CD4-positive, alpha-beta T cell (primary cell): ENCODE data around the gene ENOX1. TPM values are rescaled to one million over a fixed set of nuclear protein-coding genes. Genes with fewer than 3 reads are reported as not detected.

Experiments
- ATAC-seq: fragments of 200-7000 bp; cut with Tn5 transposase; one replicate; pipeline ENCODE4 v1.10.0; 2022; ENCODE audit warnings: mild to moderate bottlenecking; ENCODE audit not compliant: poor library complexity
- CTCF ChIA-PET: fragments of 350-600 bp; sonication (Branson Sonifier 250); formaldehyde crosslinking; loops from one replicate; lab custom pipeline; 2021; ENCODE audit warnings: antibody characterized with exemption, inconsistent platforms; lab: Charles Lee
- POLR2A ChIA-PET: fragments of 350-600 bp; sonication (Branson Sonifier 250); formaldehyde crosslinking; loops from one replicate; lab custom pipeline; 2021; ENCODE audit warnings: antibody characterized with exemption, inconsistent platforms; lab: Charles Lee
- DNase-seq, 14 experiments: peaks; one replicate each; pipeline ENCODE4 v3.0.0-alpha.2; 2013 to 2020; ENCODE audit warnings: mixed read lengths in 2 of 14
- H3K27ac ChIP-seq, 2 donors: one replicate each; pipeline versions ENCODE4 v1.5.1 to v1.7.0; 2013; ENCODE audit warnings: low read length in 2 of 2, low read depth in 1 of 2, mild to moderate bottlenecking in 1 of 2
- H3K27me3 ChIP-seq, 2 experiments: 1 replicate in 1 of 2; 2 replicates in 1 of 2; pipeline versions ENCODE4 v1.6.1 to v1.7.0; 2013; ENCODE audit warnings: low read length in 2 of 2, control low read depth in 1 of 2, mild to moderate bottlenecking in 1 of 2, moderate library complexity in 1 of 2; ENCODE audit not compliant: insufficient read depth in 2 of 2, control insufficient read depth in 1 of 2
- H3K36me3 ChIP-seq: one replicate; pipeline ENCODE4 v1.6.1; 2013; ENCODE audit warnings: low read length, control low read depth; ENCODE audit not compliant: insufficient read depth
- H3K4me1 ChIP-seq: one replicate; pipeline ENCODE4 v1.6.1; 2013; ENCODE audit warnings: low read length, control low read depth; ENCODE audit not compliant: insufficient read depth
- H3K4me3 ChIP-seq: one replicate; pipeline ENCODE4 v1.5.1; 2013; ENCODE audit warnings: mild to moderate bottlenecking, low read length, moderate library complexity
- H3K9me3 ChIP-seq, 2 experiments: 1 replicate in 1 of 2; 2 replicates in 1 of 2; pipeline versions ENCODE4 v1.6.1 to v1.7.0; 2013; ENCODE audit warnings: low read length in 2 of 2, mild to moderate bottlenecking in 2 of 2, control low read depth in 1 of 2, moderate library complexity in 1 of 2; ENCODE audit not compliant: control insufficient read depth in 1 of 2, insufficient read depth in 1 of 2
- H3K27ac Mint-ChIP-seq: one replicate; pipeline ENCODE4 v1.8.0; 2020; ENCODE audit warnings: mixed read lengths
- H3K27me3 Mint-ChIP-seq: one replicate; pipeline ENCODE4 v1.8.0; 2021; ENCODE audit warnings: mixed read lengths
- H3K36me3 Mint-ChIP-seq: one replicate; pipeline ENCODE4 v1.8.0; 2021; ENCODE audit warnings: low read depth, mixed read lengths
- H3K4me1 Mint-ChIP-seq: one replicate; pipeline ENCODE4 v1.8.0; 2021; ENCODE audit warnings: low read depth, mixed read lengths
- H3K4me3 Mint-ChIP-seq: one replicate; pipeline ENCODE4 v1.8.0; 2020; ENCODE audit warnings: mild to moderate bottlenecking, mixed read lengths
- H3K9me3 Mint-ChIP-seq: one replicate; pipeline ENCODE4 v1.8.0; 2020; ENCODE audit warnings: mixed read lengths
- CTCF ChIP-seq: fragments of 200-600 bp; IDR thresholded peaks from one replicate; pipeline ENCODE4 v1.8.0; 2022; ENCODE audit warnings: antibody characterized with exemption, mild to moderate bottlenecking
- intact Hi-C, 2 experiments: fragments of 100-400 bp; cut with DNase I in 1 of 2; cut with micrococcal nuclease in 1 of 2; formaldehyde crosslinking; loops; one replicate each; pipeline versions ENCODE4 v1.15.1 to v1.9.0; 2023 to 2025; cut with DNase I, micrococcal nuclease
- total RNA-seq, 174 experiments: library from RNA in 2 of 174; stranded (reverse) in 2 of 174; gene quantifications; one replicate each; pipeline ENCODE4 v1.2.3 and lab custom pipeline; 2021 to 2026

The ENOX1 gene
- total RNA-seq, 2 experiments from 2014 or later = not detected

- no peaks in the 10 kb centered on the region for H3K36me3 Mint-ChIP-seq
- POLR2A ChIA-PET = no interaction called here
- CTCF ChIA-PET = no interaction called here
Observed at GRCh38 chr13:43335764-43336163, 451.0 kb downstream of the ENOX1 start.

GRCh38 chr13:43333176-43333575 lies 453.6 kb downstream of the ENOX1 start:
- no peak overlapping the region for H3K27ac Mint-ChIP-seq
- Histone ChIP-seq H3K9me3 (no peaks in the 10 kb centered on the region), H3K4me1 (no peaks in the 10 kb centered on the region), H3K27ac (no peak overlapping the region), H3K27me3 (no peaks in the 10 kb centered on the region), H3K36me3 (no peaks in the 10 kb centered on the region), H3K4me3 (no peak overlapping the region)
- DNase-seq = no peak
- no peaks in the 10 kb centered on the region for H3K4me1 Mint-ChIP-seq
- ATAC-seq = no peak
- H3K9me3 Mint-ChIP-seq = no peaks in the 10 kb centered on the region
- CTCF ChIA-PET = no interaction called here
- intact Hi-C loops = no loop called here
- POLR2A ChIA-PET = no interaction called here
- no peak for TF ChIP-seq CTCF
- H3K36me3 Mint-ChIP-seq = no peaks in the 10 kb centered on the region
- no peak overlapping the region for H3K4me3 Mint-ChIP-seq
- H3K27me3 Mint-ChIP-seq = peaks cover 5% of the 10 kb centered on the region

More at GRCh38 chr13:43335764-43336163, 451.0 kb downstream of the ENOX1 start:
- Mint-ChIP-seq H3K27me3 (peaks cover 13% of the 10 kb centered on the region), H3K9me3 (no peaks in the 10 kb centered on the region), H3K4me3 (no peak overlapping the region), H3K4me1 (no peaks in the 10 kb centered on the region), H3K27ac (no peak overlapping the region)
- ATAC-seq = no peak
- Histone ChIP-seq H3K9me3 (no peaks in the 10 kb centered on the region), H3K27me3 (no peaks in the 10 kb centered on the region), H3K36me3 (no peaks in the 10 kb centered on the region), H3K4me3 (no peak overlapping the region), H3K27ac (no peak overlapping the region), H3K4me1 (no peaks in the 10 kb centered on the region)
- intact Hi-C loops = no loop called here
- no peak for DNase-seq
- no peak for TF ChIP-seq CTCF

- no peaks in the 10 kb centered on the region for H3K36me3 ChIP-seq
- Mint-ChIP-seq H3K36me3 (no peaks in the 10 kb centered on the region), H3K4me3 (no peak overlapping the region), H3K27ac (no peak overlapping the region), H3K4me1 (no peaks in the 10 kb centered on the region), H3K27me3 (peaks cover 5% of the 10 kb centered on the region), H3K9me3 (no peaks in the 10 kb centered on the region)
- no peak for TF ChIP-seq CTCF
- H3K27ac ChIP-seq = no peak overlapping the region
- no peaks in the 10 kb centered on the region for H3K9me3 ChIP-seq
- CTCF ChIA-PET = no interaction called here
- no peaks in the 10 kb centered on the region for H3K4me1 ChIP-seq
- intact Hi-C loops = no loop called here
- no peaks in the 10 kb centered on the region for H3K27me3 ChIP-seq
- POLR2A ChIA-PET = no interaction called here
- no peak for ATAC-seq
- H3K4me3 ChIP-seq = no peak overlapping the region
- no peak for DNase-seq
Observed at GRCh38 chr13:43331672-43332071, 455.1 kb downstream of the ENOX1 start.
